CD4-positive, alpha-beta T cell treated with Interferon alpha-2 for 1 hour (primary cell): ENCODE data around the gene SLC17A7.
"Not testable (repeated sequence)": the region's sequence is repeated elsewhere in the genome, so short reads cannot be mapped to it uniquely, and the experiment has no call there.

ENCODE experiments used
- DNase-seq, 2 donors: peaks; one replicate each; pipeline ENCODE4 v3.0.0-alpha.2; 2020 to 2022

SLC17A7 gene

GRCh38 chr19:49469828-49470614 lies 28.7 kb upstream of the SLC17A7 start:
- peak; percentile 88 to 94 for DNase-seq

GRCh38 chr19:49468746-49469447 lies 27.6 kb upstream of the SLC17A7 start:
- DNase-seq: peak; percentile 98

GRCh38 chr19:49468199-49468598 lies 26.9 kb upstream of the SLC17A7 start:
- no peak for DNase-seq

GRCh38 chr19:49465371-49465770 lies 24.0 kb upstream of the SLC17A7 start:
- DNase-seq: no peak

GRCh38 chr19:49463960-49464740 lies 22.8 kb upstream of the SLC17A7 start:
- DNase-seq: no peak

- no peak for DNase-seq
These were observed 21.2 kb upstream of the SLC17A7 start for GRCh38 chr19:49462492-49462891.

GRCh38 chr19:49461656-49462055 lies 20.3 kb upstream of the SLC17A7 start:
- DNase-seq: no peak

GRCh38 chr19:49461130-49461529 lies 19.8 kb upstream of the SLC17A7 start:
- not testable (repeated sequence) for DNase-seq

GRCh38 chr19:49459388-49459787 lies 18.1 kb upstream of the SLC17A7 start:
- no peak for DNase-seq

GRCh38 chr19:49458567-49458903 lies 17.2 kb upstream of the SLC17A7 start:
- DNase-seq: no peak

- DNase-seq: no peak
These were observed 15.0 kb upstream of the SLC17A7 start for GRCh38 chr19:49456326-49456725.

GRCh38 chr19:49455773-49456172 lies 14.4 kb upstream of the SLC17A7 start:
- DNase-seq: no peak

- DNase-seq: peak; percentile 28 to 49
These were observed 12.5 kb upstream of the SLC17A7 start for GRCh38 chr19:49453757-49454240.

- peak; percentile 98 for DNase-seq
These were observed 11.9 kb upstream of the SLC17A7 start, which contains the start of gene ALDH16A1 for GRCh38 chr19:49453013-49453756. ALDH16A1 (plus strand) TSS chr19:49453225; CDS start chr19:49453332, 107 bp downstream.

GRCh38 chr19:49451430-49452181 lies 10.3 kb upstream of the SLC17A7 start, which contains the start of gene PIH1D1:
PIH1D1 (minus strand) TSS chr19:49451814; CDS start chr19:49451574, 240 bp downstream.
- peak; percentile 98 for DNase-seq

GRCh38 chr19:49450405-49450804 lies 9.1 kb upstream of the SLC17A7 start:
- DNase-seq: no peak

- no peak for DNase-seq
These were observed 7.1 kb upstream of the SLC17A7 start for GRCh38 chr19:49448432-49448786.

- DNase-seq: no peak
These were observed 6.4 kb upstream of the SLC17A7 start for GRCh38 chr19:49447485-49448431.

GRCh38 chr19:49445997-49446396 lies 4.7 kb upstream of the SLC17A7 start:
- DNase-seq: no peak

GRCh38 chr19:49444100-49444700 lies 2.9 kb upstream of the SLC17A7 start:
- not testable (repeated sequence) for DNase-seq
